Keratinocyte (primary cell): Measurements from ENCODE around the gene SCEL. TPM values are rescaled to one million over a fixed set of nuclear protein-coding genes. Genes with fewer than 3 reads are reported as not detected.

Source experiments
- DNase-seq: peaks from one replicate; pipeline ENCODE4 v3.0.0-alpha.2; 2011; ENCODE audit warnings: low read depth, missing footprints, low spot score
- FAIRE-seq: peaks from 2 replicates; lab custom pipeline; 2011; peaks lifted over from hg19 to GRCh38; lab: Jason Lieb, UNC
- H2AFZ ChIP-seq: 2 replicates; pipeline ENCODE4 v1.6.0; 2012; ENCODE audit warnings: low read length, control low read depth, inconsistent platforms; ENCODE audit not compliant: control insufficient read depth
- H3K27ac ChIP-seq: 2 replicates; pipeline ENCODE4 v1.5.1; 2011; ENCODE audit warnings: low read length; ENCODE audit not compliant: control insufficient read depth, insufficient read depth
- H3K27me3 ChIP-seq: 3 replicates; pipeline ENCODE4 v1.6.0; 2011; ENCODE audit warnings: low read length; ENCODE audit not compliant: control insufficient read depth, insufficient read depth; ENCODE audit errors: extremely low read depth
- H3K36me3 ChIP-seq, 2 experiments: 2 replicates in 1 of 2; 3 replicates in 1 of 2; pipeline ENCODE4 v1.5.1; 2011; ENCODE audit warnings: low read length in 2 of 2, mild to moderate bottlenecking in 1 of 2; ENCODE audit not compliant: control insufficient read depth in 2 of 2, insufficient read depth in 2 of 2; ENCODE audit errors: extremely low read depth in 1 of 2
- H3K4me1 ChIP-seq: 3 replicates; pipeline ENCODE4 v1.5.1; 2011; ENCODE audit warnings: low read length; ENCODE audit not compliant: control insufficient read depth, insufficient read depth; ENCODE audit errors: extremely low read depth
- H3K4me2 ChIP-seq: 3 replicates; pipeline ENCODE4 v1.6.0; 2011; ENCODE audit warnings: low read depth, low read length; ENCODE audit not compliant: control insufficient read depth, insufficient read depth; ENCODE audit errors: extremely low read depth
- H3K4me3 ChIP-seq, 3 experiments: fragments of 200-600 bp in 1 of 3; sonication (generic) in 1 of 3; 2 replicates in 2 of 3; 3 replicates in 1 of 3; pipeline ENCODE4 v1.5.1; 2011 to 2016; ENCODE audit warnings: low read length in 3 of 3, mild to moderate bottlenecking in 3 of 3, control low read depth in 2 of 3, inconsistent platforms in 1 of 3, low read depth in 1 of 3, mixed read lengths in 1 of 3, mixed run types in 1 of 3, moderate library complexity in 1 of 3; ENCODE audit not compliant: control insufficient read depth in 2 of 3, insufficient read depth in 2 of 3; ENCODE audit errors: extremely low read depth in 1 of 3
- H3K79me2 ChIP-seq: 2 replicates; pipeline ENCODE4 v1.6.0; 2012; ENCODE audit warnings: low read length; ENCODE audit not compliant: control insufficient read depth, insufficient read depth
- H3K9ac ChIP-seq: 3 replicates; pipeline ENCODE4 v1.6.0; 2011; ENCODE audit warnings: low read length; ENCODE audit not compliant: control insufficient read depth, insufficient read depth; ENCODE audit errors: extremely low read depth
- H3K9me1 ChIP-seq: 3 replicates; pipeline ENCODE4 v1.6.0; 2011; ENCODE audit warnings: low read length; ENCODE audit not compliant: control insufficient read depth, insufficient read depth; ENCODE audit errors: extremely low read depth
- H3K9me3 ChIP-seq: 2 replicates; pipeline ENCODE4 v1.5.1; 2012; ENCODE audit warnings: low read depth, low read length; ENCODE audit not compliant: control insufficient read depth
- H4K20me1 ChIP-seq: 3 replicates; pipeline ENCODE4 v1.6.0; 2011; ENCODE audit warnings: low read length; ENCODE audit not compliant: control insufficient read depth, insufficient read depth; ENCODE audit errors: extremely low read depth
- CTCF ChIP-seq, 3 experiments: IDR thresholded peaks in 1 of 3; conservative IDR thresholded peaks in 1 of 3; optimal IDR thresholded peaks in 1 of 3; 2 replicates in 2 of 3; 3 replicates in 1 of 3; pipeline versions ENCODE3 to v1.5.1; 2011; ENCODE audit warnings: low read length in 3 of 3, mild to moderate bottlenecking in 3 of 3, moderate library complexity in 2 of 3, control low read depth in 1 of 3, inconsistent platforms in 1 of 3; ENCODE audit not compliant: insufficient read depth in 2 of 3; ENCODE audit errors: extremely low read depth in 1 of 3
- EZH2 ChIP-seq: IDR thresholded peaks from one replicate; pipeline ENCODE4 v1.6.1; 2012; ENCODE audit warnings: inconsistent platforms, mild to moderate bottlenecking, low read length, moderate library complexity
- dilution Hi-C: fragments of 300-500 bp; cut with MboI; formaldehyde crosslinking; loops from one replicate; pipeline ENCODE4 v1.7.0; 2020; ENCODE audit warnings: low sequenced_read_pairs; ENCODE audit not compliant: extremely low pct_ligation_motif_present
- polyA plus RNA-seq, 5 experiments: library from polyadenylated mRNA; depleted of rRNA in 3 of 5; stranded (reverse) in 3 of 5; stranded (forward) in 1 of 5; unstranded in 1 of 5; fragments of >200 nt; gene quantifications; 1 replicate in 1 of 5; 2 replicates in 3 of 5; 3 replicates in 1 of 5; pipeline versions ENCODE4 v1.2.1 to v1.2.3, GENCODE V29; 2011 to 2012; ENCODE audit warnings: missing spikeins in 2 of 5, low read depth in 1 of 5, low replicate concordance in 1 of 5

The SCEL gene
- polyA plus RNA-seq, 1 donor (not counting 4 experiments of a cell fraction or from before 2014, with no cell fraction given), result 30.5 TPM

- DNase-seq, result no peak
- Histone ChIP-seq H3K9ac (no peak overlapping the region), H3K4me1 (peaks cover 15% of the 10 kb centered on the region), H4K20me1 (no peaks in the 10 kb centered on the region), H3K36me3 (no peaks in the 10 kb centered on the region), H2AFZ (no peak overlapping the region), H3K9me3 (no peaks in the 10 kb centered on the region), H3K4me3 (no peak overlapping the region), H3K27me3 (no peaks in the 10 kb centered on the region), H3K27ac (no peak overlapping the region), H3K4me2 (peak overlapping the region; percentile 42), H3K79me2 (no peaks in the 10 kb centered on the region), H3K9me1 (no peaks in the 10 kb centered on the region)
- TF ChIP-seq CTCF (optimal IDR thresholded peaks at IDR 0.05 in 1 of 3, IDR thresholded peaks at IDR 0.05 in 1 of 3, conservative IDR thresholded peaks at IDR 0.05 in 1 of 3; ENCODE audit: extremely low read depth in 1 of 3, insufficient read depth in 2 of 3, low read length in 3 of 3), result no peak
- TF ChIP-seq EZH2, result no peak
- dilution Hi-C loops, result no loop called here
- FAIRE-seq, result peak; percentile 26
These were observed 9.3 kb downstream of the SCEL start for GRCh38 chr13:77544758-77545338.

- TF ChIP-seq CTCF (optimal IDR thresholded peaks at IDR 0.05 in 1 of 3, IDR thresholded peaks at IDR 0.05 in 1 of 3, conservative IDR thresholded peaks at IDR 0.05 in 1 of 3; ENCODE audit: extremely low read depth in 1 of 3, insufficient read depth in 2 of 3, low read length in 3 of 3), result no peak
- TF ChIP-seq EZH2, result no peak
- Histone ChIP-seq H3K9me3 (no peaks in the 10 kb centered on the region), H3K9me1 (no peaks in the 10 kb centered on the region), H2AFZ (no peak overlapping the region), H3K4me1 (peaks cover 13% of the 10 kb centered on the region), H4K20me1 (no peaks in the 10 kb centered on the region), H3K27ac (no peak overlapping the region), H3K79me2 (no peaks in the 10 kb centered on the region), H3K27me3 (no peaks in the 10 kb centered on the region), H3K9ac (no peak overlapping the region), H3K36me3 (no peaks in the 10 kb centered on the region), H3K4me3 (no peak overlapping the region), H3K4me2 (no peak overlapping the region)
- DNase-seq, result no peak
- dilution Hi-C loops, result no loop called here
- no peak for FAIRE-seq
These were observed 10.3 kb downstream of the SCEL start for GRCh38 chr13:77545626-77546412.
